Smooth muscle cell (in vitro differentiated cells): ENCODE data around the gene THRAP3. TPM values are rescaled to one million over a fixed set of nuclear protein-coding genes. Genes with fewer than 3 reads are reported as not detected.

Experiments used
- DNase-seq: peaks from one replicate; lab custom pipeline; 2025; ENCODE audit not compliant: unreplicated experiment; lab: John Stamatoyannopoulos, UW
- H2AFZ ChIP-seq: fragments of 200-600 bp; sonication (generic); 2 replicates; pipeline ENCODE4 v1.6.0; 2016; ENCODE audit warnings: antibody characterized with exemption, low read depth, mild to moderate bottlenecking
- H3F3A ChIP-seq: fragments of 200-600 bp; sonication (generic); 2 replicates; pipeline ENCODE4 v1.6.0; 2017; ENCODE audit warnings: antibody characterized with exemption, low read depth
- H3K27ac ChIP-seq: fragments of 200-600 bp; sonication (generic); 2 replicates; pipeline ENCODE4 v1.5.1; 2016; ENCODE audit warnings: low read depth, mild to moderate bottlenecking
- H3K27me3 ChIP-seq: fragments of 200-600 bp; sonication (generic); 2 replicates; pipeline ENCODE4 v1.6.1; 2016; ENCODE audit warnings: low read depth, mild to moderate bottlenecking
- H3K36me3 ChIP-seq: fragments of 200-600 bp; sonication (generic); 2 replicates; pipeline ENCODE4 v1.5.1; 2016; ENCODE audit warnings: low read depth
- H3K4me1 ChIP-seq: fragments of 200-600 bp; sonication (generic); 2 replicates; pipeline ENCODE4 v1.5.1; 2016; ENCODE audit warnings: low read depth
- H3K4me2 ChIP-seq: fragments of 200-600 bp; sonication (generic); 2 replicates; pipeline ENCODE4 v1.6.0; 2016; ENCODE audit warnings: mild to moderate bottlenecking
- H3K4me3 ChIP-seq: fragments of 200-600 bp; sonication (generic); 2 replicates; pipeline ENCODE4 v1.5.1; 2016; ENCODE audit warnings: mild to moderate bottlenecking
- H3K79me2 ChIP-seq: fragments of 200-600 bp; sonication (generic); 2 replicates; pipeline ENCODE4 v1.6.0; 2016; ENCODE audit warnings: low read depth, mild to moderate bottlenecking
- H3K9ac ChIP-seq: fragments of 200-600 bp; sonication (generic); 2 replicates; pipeline ENCODE4 v1.6.0; 2016; ENCODE audit warnings: low read depth
- H3K9me3 ChIP-seq: fragments of 200-600 bp; sonication (generic); replicated peaks from 2 replicates; pipeline ENCODE4 v1.5.1; 2016; ENCODE audit warnings: low read depth
- H4K20me1 ChIP-seq: fragments of 200-600 bp; sonication (generic); 2 replicates; pipeline ENCODE4 v1.6.0; 2016; ENCODE audit warnings: low read depth
- WGBS: methylation state at CpG from one replicate; pipeline ENCODE4 v1.1.7; 2016; ENCODE audit warnings: low lambda C conversion rate; 5-methylcytosine and 5-hydroxymethylcytosine counted together
- polyA plus RNA-seq: library from polyadenylated mRNA; unstranded; fragments of >200 nt; fragmentation: Nextera tagmentation; extraction: Ambion mirVana; gene quantifications from 2 replicates; pipeline ENCODE4 v1.2.1, GENCODE V29; 2016
- total RNA-seq: library from RNA; depleted of rRNA; stranded (reverse); fragments of >200 nt; gene quantifications from 2 replicates; pipeline ENCODE4 v1.2.3, GENCODE V29; 2014
- TF ChIP-seq, protein P1 (sequence below): fragments of 200-600 bp; sonication (generic); IDR thresholded peaks from 2 replicates; pipeline ENCODE4 v1.5.1; 2017; ENCODE audit warnings: borderline replicate concordance, mild to moderate bottlenecking, antibody characterized with exemption; ENCODE audit not compliant: insufficient read depth, poor library complexity, severe bottlenecking

Gene THRAP3
- total and polyA plus RNA-seq, 2 experiments from 2014 or later = 45.1 to 60.5 TPM

DNA sequence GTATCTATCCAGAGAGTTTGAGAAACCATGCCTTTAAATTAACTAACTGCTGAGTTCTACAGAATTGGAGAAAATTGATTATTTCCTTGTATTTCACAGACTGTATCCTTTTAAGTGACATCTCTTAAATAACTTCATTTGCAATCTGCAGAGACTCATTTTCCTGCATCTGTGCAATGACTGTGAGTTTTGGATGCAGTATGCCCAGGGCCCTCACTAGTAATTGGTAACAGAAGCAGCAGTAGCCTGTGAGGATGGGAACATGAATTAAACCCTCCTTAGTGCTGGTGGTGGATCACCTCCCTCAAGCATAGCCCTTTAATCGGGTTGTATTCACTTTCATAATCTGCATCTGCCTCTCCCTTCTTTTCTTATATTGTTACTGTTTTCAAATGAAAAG is 60.3 kb downstream of the THRAP3 start:
- 94% methylated on average over 1 of the region's 1 CpG for WGBS
- no peaks in the 10 kb centered on the region for H3K9me3 ChIP-seq
- no peak for DNase-seq
- H3K4me1 ChIP-seq = no peaks in the 10 kb centered on the region
- TF ChIP-seq, protein P1, sequence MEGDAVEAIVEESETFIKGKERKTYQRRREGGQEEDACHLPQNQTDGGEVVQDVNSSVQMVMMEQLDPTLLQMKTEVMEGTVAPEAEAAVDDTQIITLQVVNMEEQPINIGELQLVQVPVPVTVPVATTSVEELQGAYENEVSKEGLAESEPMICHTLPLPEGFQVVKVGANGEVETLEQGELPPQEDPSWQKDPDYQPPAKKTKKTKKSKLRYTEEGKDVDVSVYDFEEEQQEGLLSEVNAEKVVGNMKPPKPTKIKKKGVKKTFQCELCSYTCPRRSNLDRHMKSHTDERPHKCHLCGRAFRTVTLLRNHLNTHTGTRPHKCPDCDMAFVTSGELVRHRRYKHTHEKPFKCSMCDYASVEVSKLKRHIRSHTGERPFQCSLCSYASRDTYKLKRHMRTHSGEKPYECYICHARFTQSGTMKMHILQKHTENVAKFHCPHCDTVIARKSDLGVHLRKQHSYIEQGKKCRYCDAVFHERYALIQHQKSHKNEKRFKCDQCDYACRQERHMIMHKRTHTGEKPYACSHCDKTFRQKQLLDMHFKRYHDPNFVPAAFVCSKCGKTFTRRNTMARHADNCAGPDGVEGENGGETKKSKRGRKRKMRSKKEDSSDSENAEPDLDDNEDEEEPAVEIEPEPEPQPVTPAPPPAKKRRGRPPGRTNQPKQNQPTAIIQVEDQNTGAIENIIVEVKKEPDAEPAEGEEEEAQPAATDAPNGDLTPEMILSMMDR = no peak
- H3F3A ChIP-seq = peaks cover 41% of the 10 kb centered on the region
- no peak overlapping the region for H3K4me2 ChIP-seq
- peaks cover 14% of the 10 kb centered on the region for H3K36me3 ChIP-seq
- H3K4me3 ChIP-seq = no peak overlapping the region
- H3K27me3 ChIP-seq = no peaks in the 10 kb centered on the region
- H4K20me1 ChIP-seq = peaks cover 68% of the 10 kb centered on the region
- H3K27ac ChIP-seq = peak overlapping the region; percentile 55
- no peak overlapping the region for H3K9ac ChIP-seq
- no peak overlapping the region for H2AFZ ChIP-seq
- H3K79me2 ChIP-seq = peaks cover 55% of the 10 kb centered on the region

DNA sequence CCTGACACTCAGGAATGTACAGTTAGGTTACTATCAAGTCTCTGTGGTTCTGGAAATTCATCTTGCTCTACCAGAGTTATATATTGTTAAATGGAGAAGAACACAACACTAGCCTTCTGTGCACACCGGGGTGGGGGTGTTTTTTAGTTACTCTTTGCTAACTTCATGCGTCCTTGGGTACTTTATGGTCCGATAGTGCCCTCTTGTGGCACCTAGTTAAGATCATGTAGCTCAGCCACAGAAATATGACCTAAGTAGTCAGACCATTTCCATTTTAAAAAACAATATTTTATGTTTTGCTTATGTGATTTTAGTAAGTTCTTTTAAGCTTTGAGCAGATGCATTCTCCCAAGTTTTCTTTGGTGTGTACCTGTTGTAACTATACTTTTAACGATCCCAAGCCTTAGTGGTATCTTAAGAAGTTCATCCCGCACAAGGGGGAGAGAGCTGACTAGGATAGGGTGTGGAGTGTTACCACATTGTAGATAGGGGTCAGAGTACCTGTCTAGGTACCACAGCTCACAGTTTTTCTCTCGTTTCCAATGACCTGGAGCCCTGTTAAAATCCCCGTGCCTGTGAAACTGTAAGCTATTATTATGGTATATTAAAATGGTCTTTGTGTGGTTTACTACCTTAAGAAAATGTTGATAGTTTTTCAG is 61.3 kb downstream of the THRAP3 start:
- Histone ChIP-seq H3K4me2 (no peak overlapping the region), H3K9me3 (no peaks in the 10 kb centered on the region), H3F3A (peaks cover 41% of the 10 kb centered on the region), H3K9ac (no peak overlapping the region), H3K79me2 (peaks cover 49% of the 10 kb centered on the region), H3K4me1 (no peaks in the 10 kb centered on the region), H2AFZ (no peak overlapping the region), H3K4me3 (no peak overlapping the region), H3K27ac (peak overlapping the region; percentile 55), H3K36me3 (peaks cover 14% of the 10 kb centered on the region), H4K20me1 (peaks cover 62% of the 10 kb centered on the region), H3K27me3 (no peaks in the 10 kb centered on the region)
- 66% methylated on average over 7 of the region's 7 CpGs for WGBS
- TF ChIP-seq, protein P1 = peak; percentile 73
- no peak for DNase-seq

DNA sequence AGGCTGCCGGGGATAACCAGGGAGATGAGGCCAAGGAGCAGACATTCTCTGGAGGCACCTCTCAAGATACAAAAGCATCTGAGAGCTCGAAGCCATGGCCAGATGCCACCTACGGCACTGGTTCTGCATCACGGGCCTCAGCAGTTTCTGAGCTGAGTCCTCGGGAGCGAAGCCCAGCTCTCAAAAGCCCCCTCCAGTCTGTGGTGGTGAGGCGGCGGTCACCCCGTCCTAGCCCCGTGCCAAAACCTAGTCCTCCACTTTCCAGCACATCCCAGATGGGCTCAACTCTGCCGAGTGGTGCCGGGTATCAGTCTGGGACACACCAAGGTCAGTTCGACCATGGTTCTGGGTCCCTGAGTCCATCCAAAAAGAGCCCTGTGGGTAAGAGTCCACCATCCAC is 62.6 kb downstream of the THRAP3 start:
- peaks cover 61% of the 10 kb centered on the region for H4K20me1 ChIP-seq
- H3K79me2 ChIP-seq = peaks cover 41% of the 10 kb centered on the region
- TF ChIP-seq, protein P1 = no peak
- H3K27me3 ChIP-seq = no peaks in the 10 kb centered on the region
- H3K4me3 ChIP-seq = no peak overlapping the region
- H3K4me2 ChIP-seq = no peak overlapping the region
- H3K9me3 ChIP-seq = no peaks in the 10 kb centered on the region
- H2AFZ ChIP-seq = no peak overlapping the region
- H3K4me1 ChIP-seq = no peaks in the 10 kb centered on the region
- H3F3A ChIP-seq = peaks cover 33% of the 10 kb centered on the region
- H3K27ac ChIP-seq = no peak overlapping the region
- H3K36me3 ChIP-seq = peaks cover 21% of the 10 kb centered on the region
- 97% methylated on average over 13 of the region's 13 CpGs for WGBS
- no peak for DNase-seq
- no peak overlapping the region for H3K9ac ChIP-seq

DNA sequence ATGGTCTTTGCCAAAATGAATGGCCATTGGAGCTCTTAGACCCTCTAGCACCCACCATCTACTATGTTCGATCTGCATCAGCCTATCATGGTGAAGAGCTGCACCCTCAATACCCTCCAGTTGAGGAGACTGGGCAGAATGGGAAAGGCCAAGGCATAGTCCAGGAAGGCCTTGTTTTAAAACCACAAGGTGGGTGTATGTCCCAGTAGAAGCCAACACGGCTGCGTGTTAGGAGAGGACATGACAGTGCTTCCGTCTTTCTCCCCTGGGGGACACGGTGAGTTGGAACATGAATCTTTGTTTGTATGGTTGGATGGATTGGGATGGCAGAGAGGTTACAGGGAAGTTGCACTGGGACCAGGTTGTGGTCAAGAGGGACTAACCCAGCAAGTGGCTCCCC is 63.4 kb downstream of the THRAP3 start:
- H3K4me3 ChIP-seq = no peak overlapping the region
- peaks cover 25% of the 10 kb centered on the region for H3F3A ChIP-seq
- peaks cover 37% of the 10 kb centered on the region for H3K79me2 ChIP-seq
- H3K9me3 ChIP-seq = no peaks in the 10 kb centered on the region
- H2AFZ ChIP-seq = no peak overlapping the region
- H3K4me2 ChIP-seq = no peak overlapping the region
- H3K9ac ChIP-seq = no peak overlapping the region
- H3K27me3 ChIP-seq = no peaks in the 10 kb centered on the region
- TF ChIP-seq, protein P1 = no peak
- no peak overlapping the region for H3K27ac ChIP-seq
- no peak for DNase-seq
- no peaks in the 10 kb centered on the region for H3K4me1 ChIP-seq
- 97% methylated on average over 5 of the region's 5 CpGs for WGBS
- peaks cover 54% of the 10 kb centered on the region for H4K20me1 ChIP-seq
- H3K36me3 ChIP-seq = peaks cover 21% of the 10 kb centered on the region
